SK-N-SH treated with all-trans-retinoic acid at 6 μM for 48 hours (cell line): ENCODE measurements around the gene KHDRBS2.

Experiments used
- ATAC-seq: fragments of 200-7000 bp; cut with Tn5 transposase; 3 replicates; pipeline ENCODE4 v1.9.1; 2020; ENCODE audit warnings: mild to moderate bottlenecking, moderate library complexity
- ARNTL ChIP-seq: fragments of 450-650 bp; formaldehyde crosslinking; IDR thresholded peaks from 2 replicates; pipeline ENCODE4 v1.5.0; 2020; ENCODE audit warnings: low read depth, mild to moderate bottlenecking, moderate library complexity, borderline replicate concordance
- BACH2 ChIP-seq: fragments of 250-450 bp; sonication (Bioruptor Pico); IDR thresholded peaks from 2 replicates; pipeline ENCODE4 v1.9.0; 2021; ENCODE audit warnings: mild to moderate bottlenecking, borderline replicate concordance
- CSDC2 ChIP-seq: fragments of 250-450 bp; sonication (Bioruptor Pico); IDR thresholded peaks from 2 replicates; pipeline ENCODE4 v1.5.0; 2020; ENCODE audit warnings: mild to moderate bottlenecking, moderate library complexity
- ISL1 ChIP-seq: fragments of 250-450 bp; sonication (Bioruptor Pico); IDR thresholded peaks from 2 replicates; pipeline ENCODE4 v2.1.2; 2022; ENCODE audit warnings: mild to moderate bottlenecking, moderate library complexity
- PATZ1 ChIP-seq: fragments of 250-450 bp; sonication (Bioruptor Pico); IDR thresholded peaks from 2 replicates; pipeline ENCODE4 v1.8.0; 2020; ENCODE audit warnings: mild to moderate bottlenecking, moderate library complexity, borderline replicate concordance
- RARB ChIP-seq: fragments of 250-450 bp; sonication (Bioruptor Pico); IDR thresholded peaks from 2 replicates; pipeline ENCODE4 v1.8.0; 2021; ENCODE audit warnings: mild to moderate bottlenecking, moderate library complexity
- TSHZ2 ChIP-seq: fragments of 250-450 bp; sonication (Bioruptor Pico); IDR thresholded peaks from 2 replicates; pipeline ENCODE4 v1.5.0; 2020; ENCODE audit warnings: mild to moderate bottlenecking, moderate library complexity
- ZC3H10 ChIP-seq: fragments of 250-450 bp; sonication (Bioruptor Pico); IDR thresholded peaks from 2 replicates; pipeline ENCODE4 v1.5.1; 2021; ENCODE audit warnings: mild to moderate bottlenecking, moderate library complexity
- ZFP30 ChIP-seq: fragments of 450-650 bp; formaldehyde crosslinking; IDR thresholded peaks from 2 replicates; pipeline ENCODE4 v1.5.0; 2022; ENCODE audit warnings: mild to moderate bottlenecking, moderate library complexity
- ZNF565 ChIP-seq: fragments of 450-650 bp; formaldehyde crosslinking; conservative IDR thresholded peaks from 2 replicates; pipeline ENCODE4 v1.5.0; 2020; ENCODE audit warnings: low read depth, mild to moderate bottlenecking, moderate library complexity
- ZNF8 ChIP-seq: fragments of 450-650 bp; formaldehyde crosslinking; IDR thresholded peaks from 2 replicates; pipeline ENCODE4 v1.5.0; 2020; ENCODE audit warnings: mild to moderate bottlenecking, moderate library complexity
- TF ChIP-seq, protein P1 (sequence below): fragments of 250-450 bp; sonication (Bioruptor Pico); IDR thresholded peaks from 2 replicates; pipeline ENCODE4 v1.5.1; 2020; ENCODE audit warnings: low read depth, mild to moderate bottlenecking, moderate library complexity
- TF ChIP-seq, protein P2 (sequence below): fragments of 250-450 bp; sonication (Bioruptor Pico); IDR thresholded peaks from 2 replicates; pipeline ENCODE4 v1.8.0; 2021; ENCODE audit warnings: low read depth, mild to moderate bottlenecking, moderate library complexity, borderline replicate concordance
- TF ChIP-seq, protein P3 (sequence below): fragments of 250-450 bp; sonication (Bioruptor Pico); IDR thresholded peaks from 2 replicates; pipeline ENCODE4 v1.5.1; 2021; ENCODE audit warnings: mild to moderate bottlenecking, moderate library complexity

Gene KHDRBS2

GRCh38 chr6:62288974-62289373, 2.9 kb upstream of the KHDRBS2 start:
- TF ChIP-seq BACH2 (CRISPR knock-in tag) (no peak), TSHZ2 (CRISPR knock-in tag) (no peak), ISL1 (CRISPR knock-in tag) (no peak), ZC3H10 (CRISPR knock-in tag) (no peak), ZFP30 (CRISPR knock-in tag) (no peak), CSDC2 (CRISPR knock-in tag) (no peak)
- TF ChIP-seq, protein P1, sequence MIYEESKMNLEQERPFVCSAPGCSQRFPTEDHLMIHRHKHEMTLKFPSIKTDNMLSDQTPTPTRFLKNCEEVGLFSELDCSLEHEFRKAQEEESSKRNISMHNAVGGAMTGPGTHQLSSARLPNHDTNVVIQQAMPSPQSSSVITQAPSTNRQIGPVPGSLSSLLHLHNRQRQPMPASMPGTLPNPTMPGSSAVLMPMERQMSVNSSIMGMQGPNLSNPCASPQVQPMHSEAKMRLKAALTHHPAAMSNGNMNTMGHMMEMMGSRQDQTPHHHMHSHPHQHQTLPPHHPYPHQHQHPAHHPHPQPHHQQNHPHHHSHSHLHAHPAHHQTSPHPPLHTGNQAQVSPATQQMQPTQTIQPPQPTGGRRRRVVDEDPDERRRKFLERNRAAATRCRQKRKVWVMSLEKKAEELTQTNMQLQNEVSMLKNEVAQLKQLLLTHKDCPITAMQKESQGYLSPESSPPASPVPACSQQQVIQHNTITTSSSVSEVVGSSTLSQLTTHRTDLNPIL (CRISPR knock-in tag): no peak
- TF ChIP-seq, protein P2, sequence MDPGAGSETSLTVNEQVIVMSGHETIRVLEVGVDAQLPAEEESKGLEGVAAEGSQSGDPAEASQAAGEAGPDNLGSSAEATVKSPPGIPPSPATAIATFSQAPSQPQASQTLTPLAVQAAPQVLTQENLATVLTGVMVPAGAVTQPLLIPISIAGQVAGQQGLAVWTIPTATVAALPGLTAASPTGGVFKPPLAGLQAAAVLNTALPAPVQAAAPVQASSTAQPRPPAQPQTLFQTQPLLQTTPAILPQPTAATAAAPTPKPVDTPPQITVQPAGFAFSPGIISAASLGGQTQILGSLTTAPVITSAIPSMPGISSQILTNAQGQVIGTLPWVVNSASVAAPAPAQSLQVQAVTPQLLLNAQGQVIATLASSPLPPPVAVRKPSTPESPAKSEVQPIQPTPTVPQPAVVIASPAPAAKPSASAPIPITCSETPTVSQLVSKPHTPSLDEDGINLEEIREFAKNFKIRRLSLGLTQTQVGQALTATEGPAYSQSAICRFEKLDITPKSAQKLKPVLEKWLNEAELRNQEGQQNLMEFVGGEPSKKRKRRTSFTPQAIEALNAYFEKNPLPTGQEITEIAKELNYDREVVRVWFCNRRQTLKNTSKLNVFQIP (CRISPR knock-in tag): no peak
- no peak for ATAC-seq

DNA sequence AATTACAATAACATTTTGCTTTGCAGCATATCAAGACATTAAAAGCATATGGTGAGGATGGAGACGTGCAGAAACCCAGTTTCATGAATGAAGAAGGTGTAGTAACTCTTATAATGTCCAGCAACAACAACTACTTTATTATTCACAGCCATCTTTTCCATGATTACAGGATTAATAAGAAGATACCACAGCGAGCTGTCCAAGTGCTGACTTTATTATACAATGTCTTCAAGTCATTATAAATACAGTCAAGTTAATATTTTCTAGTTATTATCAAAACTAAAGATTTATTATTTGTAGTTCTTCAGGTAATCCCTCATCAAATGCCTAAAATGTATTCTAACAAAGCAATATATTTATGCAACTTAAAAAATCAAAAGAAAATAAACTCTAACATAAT, 2.5 kb upstream of the KHDRBS2 start:
- ATAC-seq: no peak
- TF ChIP-seq, protein P1 (CRISPR knock-in tag): no peak
- TF ChIP-seq ARNTL (CRISPR knock-in tag): no peak
- no peak for TF ChIP-seq ZNF8
- TF ChIP-seq CSDC2 (CRISPR knock-in tag): no peak
- no peak for TF ChIP-seq BACH2 (CRISPR knock-in tag)
- TF ChIP-seq RARB (CRISPR knock-in tag): no peak
- TF ChIP-seq ZNF565 (CRISPR knock-in tag): no peak
- TF ChIP-seq, all 23 proteins: peak for 0

- ATAC-seq: no peak
Observed at GRCh38 chr6:62286470-62286843, 432 bp upstream of the KHDRBS2 start.

More at GRCh38 chr6:62286470-62286843, 432 bp upstream of the KHDRBS2 start:
- TF ChIP-seq, protein P3, sequence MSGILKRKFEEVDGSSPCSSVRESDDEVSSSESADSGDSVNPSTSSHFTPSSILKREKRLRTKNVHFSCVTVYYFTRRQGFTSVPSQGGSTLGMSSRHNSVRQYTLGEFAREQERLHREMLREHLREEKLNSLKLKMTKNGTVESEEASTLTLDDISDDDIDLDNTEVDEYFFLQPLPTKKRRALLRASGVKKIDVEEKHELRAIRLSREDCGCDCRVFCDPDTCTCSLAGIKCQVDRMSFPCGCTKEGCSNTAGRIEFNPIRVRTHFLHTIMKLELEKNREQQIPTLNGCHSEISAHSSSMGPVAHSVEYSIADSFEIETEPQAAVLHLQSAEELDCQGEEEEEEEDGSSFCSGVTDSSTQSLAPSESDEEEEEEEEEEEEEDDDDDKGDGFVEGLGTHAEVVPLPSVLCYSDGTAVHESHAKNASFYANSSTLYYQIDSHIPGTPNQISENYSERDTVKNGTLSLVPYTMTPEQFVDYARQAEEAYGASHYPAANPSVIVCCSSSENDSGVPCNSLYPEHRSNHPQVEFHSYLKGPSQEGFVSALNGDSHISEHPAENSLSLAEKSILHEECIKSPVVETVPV (CRISPR knock-in tag): no peak
- no peak for TF ChIP-seq ZNF8
- no peak for TF ChIP-seq TSHZ2 (CRISPR knock-in tag)
- no peak for TF ChIP-seq ISL1 (CRISPR knock-in tag)
- no peak for TF ChIP-seq PATZ1
- no peak for TF ChIP-seq RARB (CRISPR knock-in tag)
